Fibroblast of skin of scalp (primary cell): Measurements from ENCODE around the gene ADAM22.
A peak's percentile ranks its signal among the peaks of the same experiment; 100 is the strongest.

Experiments used
- DNase-seq: peaks from one replicate; pipeline ENCODE4 v3.0.0-alpha.2; 2013

Gene ADAM22

DNA sequence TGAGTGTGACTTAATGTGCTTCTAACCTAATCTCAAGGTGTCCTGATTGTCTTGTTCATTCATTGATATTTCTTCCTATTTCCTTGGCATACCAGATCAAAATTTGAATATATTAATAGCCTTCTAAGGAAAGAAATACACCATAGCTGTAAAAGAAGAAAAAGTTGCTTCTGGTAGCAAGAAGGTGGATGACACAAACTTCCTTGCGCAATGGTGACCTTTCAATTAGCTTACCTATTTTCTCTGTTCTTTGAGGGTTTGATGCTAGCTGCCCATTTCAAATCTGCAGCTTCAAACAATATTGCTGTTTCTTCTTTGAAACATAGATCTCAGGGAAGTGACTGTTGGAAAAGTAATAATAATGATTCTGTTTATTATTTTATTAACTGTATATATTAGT, 108.8 kb downstream of the ADAM22 start:
- no peak for DNase-seq

- DNase-seq, result no peak
Measured at GRCh38 chr7:88044069-88044468, 110.0 kb downstream of the ADAM22 start.

DNA sequence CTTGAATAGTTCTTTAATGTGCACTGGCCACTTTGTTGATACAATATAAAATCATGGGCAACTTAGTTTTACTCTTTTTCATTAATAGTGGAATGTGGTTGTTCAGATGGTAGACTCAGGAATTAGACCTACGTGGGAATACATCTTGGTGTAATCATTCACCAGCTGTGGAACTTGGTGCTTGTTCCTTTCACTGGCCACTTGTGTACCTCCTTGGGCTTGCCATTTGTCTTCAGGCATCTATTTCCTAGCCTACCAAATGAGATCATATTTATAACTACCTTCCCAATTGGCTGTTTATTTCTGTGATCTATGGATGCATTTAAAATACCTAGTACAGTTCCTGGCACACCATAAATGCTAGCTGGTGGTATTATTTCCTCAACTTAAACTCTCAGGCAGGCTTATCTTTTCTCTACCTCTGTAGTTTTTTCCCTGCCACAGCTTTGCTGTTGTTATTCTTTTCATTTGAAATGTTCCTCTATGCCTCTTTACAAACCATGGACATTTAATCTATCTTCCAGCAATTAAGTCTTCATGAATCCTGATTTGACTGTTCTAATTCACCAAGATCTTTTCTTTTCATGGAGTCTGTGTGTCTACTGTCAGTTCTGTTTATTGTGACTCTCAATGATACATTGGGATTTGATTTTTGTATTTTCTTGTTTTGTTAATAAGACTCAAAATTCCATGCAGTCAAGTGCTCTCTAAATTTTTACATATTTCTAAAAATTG, 113.0 kb downstream of the ADAM22 start:
- no peak for DNase-seq

- DNase-seq, result no peak
Measured at GRCh38 chr7:88057655-88058054, 123.6 kb downstream of the ADAM22 start.

DNA sequence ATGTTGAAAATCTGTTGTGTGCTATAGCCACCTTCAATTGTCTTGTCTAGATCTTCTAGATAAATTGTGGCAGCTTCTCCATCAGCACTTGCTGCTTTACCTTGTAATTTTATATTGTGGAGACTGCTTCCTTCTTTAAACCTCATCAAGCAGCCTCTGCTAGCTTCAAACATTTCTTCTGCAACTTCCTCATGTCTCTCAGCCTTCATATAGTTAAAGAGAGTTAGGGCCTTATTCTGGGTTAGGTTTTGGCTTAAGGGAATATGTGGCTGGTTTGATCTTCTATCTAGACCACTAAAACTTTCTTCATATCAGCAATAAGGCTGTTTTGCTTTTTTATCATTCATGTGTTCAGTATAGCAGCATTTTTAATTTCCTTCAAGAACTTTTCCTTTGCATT, 128.2 kb downstream of the ADAM22 start:
- DNase-seq, result no peak

DNA sequence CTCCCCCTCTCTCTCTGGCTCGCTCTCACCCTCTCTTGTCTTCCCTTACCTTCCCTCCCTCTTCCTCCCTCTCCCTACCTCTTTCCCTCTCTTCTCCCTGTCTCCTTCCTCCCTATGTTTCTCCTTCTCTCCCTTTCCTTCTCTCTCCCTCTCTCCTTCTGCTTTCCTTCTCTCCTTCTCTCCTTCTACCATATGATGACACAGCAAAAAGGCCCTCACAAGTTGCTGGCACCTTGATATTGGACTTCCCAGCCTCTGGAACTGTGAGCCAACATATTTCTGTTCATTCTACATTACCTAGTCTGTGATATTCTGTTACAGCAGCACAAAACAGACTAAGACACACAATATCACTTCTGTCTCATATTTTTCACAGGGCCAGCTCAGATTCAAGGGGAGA, 135.0 kb downstream of the ADAM22 start:
- DNase-seq, result no peak

DNA sequence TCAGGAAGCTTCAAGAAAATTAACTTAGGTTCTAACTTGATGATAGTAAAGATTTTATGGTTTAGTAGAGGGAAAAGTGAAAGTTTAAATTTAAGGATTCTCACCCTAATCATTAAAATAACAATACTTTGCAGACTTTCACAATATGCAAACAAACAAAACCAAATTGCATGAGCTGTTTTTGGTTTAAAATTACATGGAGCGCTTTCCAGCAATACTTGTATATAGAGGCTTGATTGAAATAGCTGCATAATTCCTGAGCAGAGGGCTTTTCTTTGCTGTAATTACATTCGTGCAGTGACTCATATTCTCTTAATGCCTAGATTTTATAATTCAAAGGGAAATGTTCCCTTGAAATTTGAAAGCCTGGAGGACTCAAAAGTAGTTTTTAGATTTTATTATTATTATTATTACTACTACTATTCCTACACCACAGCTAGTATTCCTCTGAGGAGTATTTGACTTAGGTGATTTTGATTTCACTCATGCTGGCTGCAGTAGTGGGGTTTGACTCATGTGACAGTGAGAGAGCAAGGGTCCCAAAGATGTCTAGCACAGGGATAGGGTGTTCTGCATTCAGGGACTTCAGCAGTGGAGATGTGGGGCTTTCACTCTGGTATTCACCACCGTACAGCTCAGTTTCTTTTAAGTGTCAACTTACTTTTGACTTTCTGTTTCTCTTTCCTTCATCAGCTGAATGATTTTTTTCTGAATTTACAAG, 138.1 kb downstream of the ADAM22 start:
- no peak for DNase-seq

- no peak for DNase-seq
Measured at GRCh38 chr7:88072715-88073055, 138.6 kb downstream of the ADAM22 start.

DNA sequence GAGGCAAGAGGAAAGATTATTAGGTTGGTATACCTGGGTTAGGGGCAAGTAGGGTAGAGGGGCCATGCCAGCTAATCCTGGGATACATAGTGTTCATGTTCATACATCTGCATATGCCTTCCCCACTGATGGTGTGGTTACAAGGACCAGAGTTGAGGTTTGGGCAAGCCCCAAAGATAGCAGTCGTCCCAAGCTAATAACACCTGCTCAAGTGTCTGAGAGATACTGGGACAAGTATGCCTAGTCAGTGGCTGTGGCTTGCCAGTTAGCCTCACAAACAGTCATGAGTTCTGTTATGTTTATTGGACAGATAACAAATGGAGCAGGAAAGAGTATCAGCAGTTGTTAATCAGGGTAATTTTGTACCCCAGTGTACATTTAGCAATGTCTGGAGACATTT, 139.6 kb downstream of the ADAM22 start:
- DNase-seq, result no peak

DNA sequence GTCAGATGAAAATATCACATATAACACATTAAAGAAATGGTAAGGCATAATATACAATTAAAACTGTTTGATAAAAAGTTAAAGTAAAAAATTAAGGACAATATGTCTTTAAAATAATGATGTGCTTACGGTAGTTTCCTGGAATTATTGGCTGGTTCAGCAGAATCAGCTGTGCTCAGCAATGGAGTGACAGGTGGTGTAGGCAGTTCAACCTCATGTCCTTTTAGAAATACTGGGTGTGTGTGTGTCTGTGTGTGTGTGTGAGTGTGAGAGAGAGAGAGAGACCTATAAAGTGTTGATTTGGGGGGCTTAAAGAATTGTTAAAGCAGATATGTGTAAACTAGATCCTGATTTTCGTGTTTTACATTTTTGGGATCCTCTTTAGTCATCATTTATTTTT, 141.2 kb downstream of the ADAM22 start:
- DNase-seq, result no peak

GRCh38 chr7:88083883-88084282, 149.8 kb downstream of the ADAM22 start:
- no peak for DNase-seq

- DNase-seq, result no peak
Measured at GRCh38 chr7:88089561-88089960, 155.5 kb downstream of the ADAM22 start.

DNA sequence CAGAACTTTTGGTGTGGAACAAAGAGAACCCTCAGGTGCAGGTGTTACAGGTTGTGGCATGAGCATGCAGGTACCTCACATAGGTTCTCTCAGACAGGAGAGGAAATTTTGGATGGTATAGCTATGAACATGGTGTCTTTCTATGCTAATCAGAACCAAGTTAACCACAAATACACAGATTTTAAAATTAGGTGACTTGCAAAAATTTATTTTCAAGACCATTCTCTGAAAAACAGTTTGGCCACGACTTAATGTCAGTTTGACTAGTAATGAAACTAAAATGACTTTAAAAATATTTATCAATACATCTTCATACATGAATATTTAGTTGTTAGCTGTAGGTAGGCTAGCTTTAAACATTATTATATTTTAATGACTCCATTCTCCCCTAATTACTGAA, 156.2 kb downstream of the ADAM22 start:
- DNase-seq, result no peak

DNA sequence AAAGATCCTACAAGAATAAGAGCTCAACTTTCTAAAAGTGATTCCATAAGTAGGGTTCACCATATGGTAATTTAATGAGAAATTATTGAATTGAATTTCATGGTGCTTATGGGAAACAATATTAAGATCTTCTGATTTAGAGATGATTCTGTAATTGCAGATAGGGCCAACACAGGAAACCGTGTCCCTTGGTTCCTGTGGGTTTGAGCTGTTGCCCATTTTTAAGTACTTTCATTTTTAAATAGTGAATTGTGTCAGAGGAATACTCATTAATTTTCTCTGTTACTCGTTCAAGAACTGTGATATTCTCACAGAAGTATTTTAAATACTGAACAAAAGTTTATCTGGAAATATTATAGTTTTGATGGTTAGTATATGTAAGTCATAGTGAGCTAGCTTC, 156.6 kb downstream of the ADAM22 start:
- DNase-seq, result no peak

GRCh38 chr7:88091988-88092675, 158.1 kb downstream of the ADAM22 start:
- no peak for DNase-seq

GRCh38 chr7:88092676-88092999, 158.6 kb downstream of the ADAM22 start:
- DNase-seq, result no peak

DNA sequence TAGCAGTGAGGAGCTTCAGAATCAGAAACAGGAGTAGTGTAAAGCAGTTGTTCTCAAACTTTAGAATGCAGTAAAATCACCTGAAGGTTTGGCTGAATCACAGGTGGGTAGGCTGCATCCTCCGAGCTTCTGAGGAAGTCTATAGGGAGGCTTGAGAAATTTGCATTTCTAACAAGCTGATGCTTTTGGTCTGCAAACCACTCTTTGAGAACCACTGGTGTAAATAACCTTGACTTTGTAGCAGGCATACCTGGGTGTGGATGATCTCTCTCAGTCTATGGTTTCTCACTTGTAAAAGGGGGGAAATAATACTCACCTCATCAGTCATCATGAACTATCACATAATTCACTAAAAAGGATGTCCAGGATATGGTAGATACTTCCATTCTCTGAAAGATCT, 167.7 kb downstream of the ADAM22 start:
- no peak for DNase-seq

DNA sequence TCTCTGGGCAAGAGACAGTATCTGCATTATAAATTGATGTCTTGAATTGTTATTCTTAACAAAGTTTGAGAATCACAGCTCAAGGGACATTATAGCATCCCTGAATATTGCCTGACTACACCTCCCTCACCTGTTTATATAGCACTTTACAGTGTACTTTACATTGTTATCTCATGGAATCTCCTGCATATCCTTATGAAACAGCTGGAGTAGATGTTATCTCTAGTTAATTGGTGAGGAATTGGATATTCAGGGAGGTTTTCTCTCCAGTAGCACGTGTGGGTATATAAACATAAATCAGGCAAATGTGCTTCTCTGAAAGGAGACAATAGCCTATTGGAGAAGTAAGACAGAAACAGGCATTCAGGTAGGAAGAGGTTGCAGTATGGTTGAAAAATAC, 168.6 kb downstream of the ADAM22 start:
- no peak for DNase-seq

DNA sequence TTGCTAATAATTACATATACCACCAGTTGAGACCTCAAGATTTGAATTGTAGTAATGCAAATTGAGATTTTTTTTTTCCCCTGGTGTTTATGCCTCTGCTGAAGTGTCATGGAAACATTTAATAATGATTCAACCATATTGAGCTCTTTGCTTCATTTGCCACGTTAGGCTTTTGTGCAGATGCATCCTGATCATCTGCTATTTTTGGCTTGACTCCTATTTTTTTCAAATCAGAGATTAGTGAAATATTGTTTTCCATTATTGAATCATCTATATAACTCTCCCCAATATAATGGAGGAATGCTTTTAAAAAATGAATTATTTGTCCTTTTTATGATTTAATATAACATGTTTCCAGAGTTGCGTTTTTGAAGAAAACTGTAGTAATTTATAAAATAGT, 170.7 kb downstream of the ADAM22 start:
- DNase-seq, result no peak

- no peak for DNase-seq
Measured at GRCh38 chr7:88105231-88105630, 171.2 kb downstream of the ADAM22 start.

- DNase-seq, result no peak
Measured at GRCh38 chr7:88106434-88106833, 172.4 kb downstream of the ADAM22 start.

DNA sequence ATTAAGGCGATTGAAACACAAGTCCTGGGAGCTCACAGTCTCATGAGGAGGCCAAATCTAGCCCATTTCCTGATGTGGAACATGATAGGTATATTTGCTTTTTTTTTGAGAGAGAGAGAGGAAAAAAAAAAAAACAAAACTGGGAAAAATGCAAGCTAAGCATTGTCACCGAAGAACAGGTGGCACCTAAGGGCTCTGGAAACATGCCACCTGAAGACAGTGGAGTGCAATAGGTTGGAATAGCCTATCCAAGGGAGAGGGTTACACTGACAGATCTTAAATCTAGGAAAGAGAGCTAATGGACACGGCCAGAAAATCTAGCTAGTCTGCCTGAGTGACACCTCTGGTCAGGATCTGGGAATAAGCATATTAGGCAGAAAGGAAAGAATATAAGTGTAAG, 175.6 kb downstream of the ADAM22 start:
- DNase-seq, result no peak

GRCh38 chr7:88111140-88111743, 177.2 kb downstream of the ADAM22 start:
- peak; percentile 51 for DNase-seq
